HepG2 (cell line): Measurements from ENCODE around the gene TMEM238. TPM values are rescaled to one million over a fixed set of nuclear protein-coding genes. Genes with fewer than 3 reads are reported as not detected.
A peak's percentile ranks its signal among the peaks of the same experiment; 100 is the strongest.

Experiments used
- ATF7 ChIP-seq, 2 experiments: fragments of 450-650 bp in 1 of 2; sonication (generic) in 1 of 2; formaldehyde crosslinking in 1 of 2; IDR thresholded peaks; 2 replicates each; pipeline versions ENCODE4 v1.4.0 to v1.6.1; 2016 to 2020; ENCODE audit warnings: antibody characterized with exemption in 1 of 2, mild to moderate bottlenecking in 1 of 2, missing genetic modification reagents in 1 of 2
- KIAA2018 ChIP-seq: sonication (generic); formaldehyde crosslinking; IDR thresholded peaks from 2 replicates; pipeline ENCODE4 v1.5.0; 2020; ENCODE audit warnings: mild to moderate bottlenecking, missing genetic modification reagents, borderline replicate concordance
- MATR3 ChIP-seq: sonication (generic); formaldehyde crosslinking; IDR thresholded peaks from 2 replicates; pipeline ENCODE4 v1.4.0; 2020; ENCODE audit warnings: missing genetic modification reagents
- PAWR ChIP-seq: sonication (generic); formaldehyde crosslinking; IDR thresholded peaks from 2 replicates; pipeline ENCODE4 v1.4.0; 2020; ENCODE audit warnings: missing genetic modification reagents, mild to moderate bottlenecking, borderline replicate concordance
- ZBTB40 ChIP-seq, 2 experiments: fragments of 450-650 bp in 1 of 2; sonication (generic) in 1 of 2; formaldehyde crosslinking in 1 of 2; IDR thresholded peaks; 2 replicates each; pipeline versions ENCODE4 v1.6.1 to v1.8.0; 2016 to 2022; ENCODE audit warnings: antibody characterized with exemption in 1 of 2, mild to moderate bottlenecking in 1 of 2, missing genetic modification reagents in 1 of 2
- ZMYM4 ChIP-seq: sonication (generic); formaldehyde crosslinking; IDR thresholded peaks from 2 replicates; pipeline ENCODE4 v1.8.1; 2023; ENCODE audit warnings: mild to moderate bottlenecking, missing genetic modification reagents
- ZNF251 ChIP-seq: sonication (generic); formaldehyde crosslinking; IDR thresholded peaks from 2 replicates; pipeline ENCODE4 v1.9.0; 2021; ENCODE audit warnings: mild to moderate bottlenecking, missing genetic modification reagents
- ZNF784 ChIP-seq: sonication (generic); formaldehyde crosslinking; IDR thresholded peaks from 2 replicates; pipeline ENCODE4 v1.5.1; 2020; ENCODE audit warnings: missing genetic modification reagents, mild to moderate bottlenecking, borderline replicate concordance
- polyA plus RNA-seq, 8 experiments: library from polyadenylated mRNA; depleted of rRNA in 3 of 8; stranded (reverse) in 7 of 8; unstranded in 1 of 8; fragments of >200 nt; fragmentation: Illumina TruSeq in 4 of 8; extraction: Trizol in 4 of 8; gene quantifications; 2 replicates each; pipeline versions ENCODE4 v1.2.1 to v1.2.3, GENCODE V29; 2011 to 2016; ENCODE audit warnings: low read depth in 4 of 8, missing spikeins in 1 of 8, mixed read lengths in 1 of 8; ENCODE audit not compliant: insufficient read depth in 1 of 8
- total RNA-seq, 5 experiments: library from RNA; depleted of rRNA; stranded (reverse); fragments of >200 nt; fragmentation: Illumina TruSeq; extraction: Trizol; gene quantifications; 2 replicates each; pipeline ENCODE4 v1.2.3, GENCODE V29; 2016; ENCODE audit warnings: low read depth in 1 of 5

The TMEM238 gene
- total and polyA plus RNA-seq, 2 of the 13 experiments (the other 11 are each of a cell fraction or from before 2014, with no cell fraction given): not detected

GRCh38 chr19:55339105-55339888 lies 44.8 kb downstream of the TMEM238 start, which contains the start of gene KMT5C (continued):
- TF ChIP-seq ZNF784 (CRISPR knock-in tag) (no peak), ATF7 (IDR thresholded peaks at IDR 0.05) (no peak), ATF7 (CRISPR knock-in tag; IDR thresholded peaks at IDR 0.05) (no peak), PAWR (CRISPR knock-in tag) (no peak), ZBTB40 (IDR thresholded peaks at IDR 0.05) (peak; percentile 99), ZBTB40 (CRISPR knock-in tag; IDR thresholded peaks at IDR 0.05) (peak; percentile 100), KIAA2018 (CRISPR knock-in tag) (no peak), ZNF251 (CRISPR knock-in tag) (no peak), MATR3 (CRISPR knock-in tag) (no peak), ZMYM4 (no peak)
